CD14-positive monocyte (primary cell): ENCODE measurements around the gene ME3. TPM values are rescaled to one million over a fixed set of nuclear protein-coding genes. Genes with fewer than 3 reads are reported as not detected.

ENCODE experiments used
- DNase-seq, 3 donors: peaks; one replicate each; pipeline ENCODE4 v3.0.0-alpha.2; 2011 to 2022
- H2AFZ ChIP-seq: 2 replicates; pipeline ENCODE4 v1.6.0; 2012; ENCODE audit warnings: mild to moderate bottlenecking, low read depth, low read length, inconsistent platforms; ENCODE audit not compliant: insufficient read depth, poor library complexity, severe bottlenecking
- H3K27ac ChIP-seq, 2 donors: 1 replicate in 1 of 2; 2 replicates in 1 of 2; pipeline ENCODE4 v1.5.1; 2012 to 2013; ENCODE audit warnings: low read length in 2 of 2, control low read depth in 1 of 2, inconsistent platforms in 1 of 2, low read depth in 1 of 2, mild to moderate bottlenecking in 1 of 2
- H3K27me3 ChIP-seq, 2 donors: one replicate each; pipeline versions ENCODE4 v1.6.0 to v1.6.1; 2011 to 2013; ENCODE audit warnings: low read length in 2 of 2; ENCODE audit not compliant: control insufficient read depth in 2 of 2, insufficient read depth in 2 of 2
- H3K36me3 ChIP-seq, 2 donors: replicated peaks in 1 of 2; 1 replicate in 1 of 2; 2 replicates in 1 of 2; pipeline versions ENCODE4 v1.5.1 to v1.6.1; 2012 to 2013; ENCODE audit warnings: low read length in 2 of 2, control low read depth in 1 of 2, inconsistent platforms in 1 of 2, mild to moderate bottlenecking in 1 of 2; ENCODE audit not compliant: insufficient read depth in 2 of 2, control insufficient read depth in 1 of 2
- H3K4me1 ChIP-seq, 2 donors: 1 replicate in 1 of 2; 2 replicates in 1 of 2; pipeline versions ENCODE4 v1.5.1 to v1.6.1; 2012 to 2013; ENCODE audit warnings: low read length in 2 of 2, control low read depth in 1 of 2, inconsistent platforms in 1 of 2, mild to moderate bottlenecking in 1 of 2, moderate library complexity in 1 of 2; ENCODE audit not compliant: insufficient read depth in 2 of 2, control insufficient read depth in 1 of 2
- H3K4me2 ChIP-seq: replicated peaks from 2 replicates; pipeline ENCODE3; 2012; ENCODE audit warnings: low read length, moderate library complexity, mild to moderate bottlenecking; ENCODE audit not compliant: poor library complexity, severe bottlenecking; ENCODE audit errors: extremely low read depth
- H3K4me3 ChIP-seq, 3 experiments: fragments of 200-600 bp in 1 of 3; sonication (generic) in 1 of 3; replicated peaks in 1 of 3; 1 replicate in 2 of 3; 2 replicates in 1 of 3; pipeline ENCODE4 v1.5.1; 2011 to 2013; ENCODE audit warnings: low read length in 3 of 3, mild to moderate bottlenecking in 3 of 3, control low read depth in 2 of 3, low read depth in 2 of 3, inconsistent platforms in 1 of 3, moderate library complexity in 1 of 3
- H3K79me2 ChIP-seq: 2 replicates; pipeline ENCODE4 v1.6.0; 2012; ENCODE audit warnings: mild to moderate bottlenecking, control low read depth, inconsistent platforms, low read length, moderate library complexity; ENCODE audit not compliant: insufficient read depth
- H3K9ac ChIP-seq: 2 replicates; pipeline ENCODE4 v1.6.0; 2017; ENCODE audit warnings: low read length, mild to moderate bottlenecking; ENCODE audit not compliant: insufficient read depth, poor library complexity, severe bottlenecking
- H3K9me3 ChIP-seq, 2 donors: replicated peaks in 1 of 2; 1 replicate in 1 of 2; 2 replicates in 1 of 2; pipeline versions ENCODE4 v1.5.1 to v1.6.1; 2012 to 2013; ENCODE audit warnings: low read length in 2 of 2, control low read depth in 1 of 2; ENCODE audit not compliant: control insufficient read depth in 1 of 2, insufficient read depth in 1 of 2
- H4K20me1 ChIP-seq: 2 replicates; pipeline ENCODE4 v1.6.0; 2012; ENCODE audit warnings: mild to moderate bottlenecking, low read length, control low read depth, moderate library complexity; ENCODE audit not compliant: insufficient read depth
- H3K27ac Mint-ChIP-seq, 7 donors: one replicate each; pipeline ENCODE4 v1.8.0; 2020; ENCODE audit warnings: mild to moderate bottlenecking in 7 of 7, mixed read lengths in 7 of 7, moderate library complexity in 6 of 7, inconsistent platforms in 2 of 7
- H3K27me3 Mint-ChIP-seq, 3 donors: one replicate each; pipeline ENCODE4 v1.8.0; 2021 to 2022; ENCODE audit warnings: low read depth in 3 of 3, mild to moderate bottlenecking in 3 of 3, mixed read lengths in 3 of 3, moderate library complexity in 3 of 3, inconsistent platforms in 1 of 3
- H3K36me3 Mint-ChIP-seq, 2 donors: one replicate each; pipeline ENCODE4 v1.8.0; 2020; ENCODE audit warnings: mixed read lengths in 2 of 2, inconsistent platforms in 1 of 2, mild to moderate bottlenecking in 1 of 2
- H3K4me1 Mint-ChIP-seq: one replicate; pipeline ENCODE4 v1.8.0; 2020; ENCODE audit warnings: mild to moderate bottlenecking, mixed read lengths
- H3K4me3 Mint-ChIP-seq, 2 donors: one replicate each; pipeline ENCODE4 v1.8.0; 2020; ENCODE audit warnings: mild to moderate bottlenecking in 2 of 2, mixed read lengths in 2 of 2, moderate library complexity in 1 of 2
- H3K9me3 Mint-ChIP-seq, 7 donors: one replicate each; pipeline ENCODE4 v1.8.0; 2020 to 2022; ENCODE audit warnings: mixed read lengths in 7 of 7, mild to moderate bottlenecking in 6 of 7, moderate library complexity in 6 of 7, inconsistent platforms in 2 of 7
- WGBS: methylation state at CpG from one replicate; pipeline ENCODE4 v1.1.5; 2013; ENCODE audit warnings: missing lambda C conversion rate; ENCODE audit not compliant: insufficient coverage; 5-methylcytosine and 5-hydroxymethylcytosine counted together
- intact Hi-C, 2 donors: fragments of 100-400 bp; cut with micrococcal nuclease; formaldehyde crosslinking; loops; one replicate each; pipeline versions ENCODE4 v1.15.0 to v1.15.1; 2023
- polyA plus RNA-seq, 3 donors: library from polyadenylated mRNA; depleted of rRNA in 1 of 3; unstranded in 2 of 3; stranded (reverse) in 1 of 3; fragments of 300-500 nt in 2 of 3; fragments of >200 nt in 1 of 3; fragmentation: Illumina TruSeq in 2 of 3; gene quantifications; 1 replicate in 2 of 3; 2 replicates in 1 of 3; pipeline ENCODE4 v1.2.3, GENCODE V29; 2012 to 2021
- TF ChIP-seq, protein P1 (sequence below): fragments of 200-600 bp; IDR thresholded peaks from one replicate; pipeline ENCODE4 v1.8.0; 2022; ENCODE audit warnings: antibody characterized with exemption, mild to moderate bottlenecking

ME3 gene
- polyA plus RNA-seq, 3 donors, result 0.31 to 3.0 (median 0.42) TPM

DNA sequence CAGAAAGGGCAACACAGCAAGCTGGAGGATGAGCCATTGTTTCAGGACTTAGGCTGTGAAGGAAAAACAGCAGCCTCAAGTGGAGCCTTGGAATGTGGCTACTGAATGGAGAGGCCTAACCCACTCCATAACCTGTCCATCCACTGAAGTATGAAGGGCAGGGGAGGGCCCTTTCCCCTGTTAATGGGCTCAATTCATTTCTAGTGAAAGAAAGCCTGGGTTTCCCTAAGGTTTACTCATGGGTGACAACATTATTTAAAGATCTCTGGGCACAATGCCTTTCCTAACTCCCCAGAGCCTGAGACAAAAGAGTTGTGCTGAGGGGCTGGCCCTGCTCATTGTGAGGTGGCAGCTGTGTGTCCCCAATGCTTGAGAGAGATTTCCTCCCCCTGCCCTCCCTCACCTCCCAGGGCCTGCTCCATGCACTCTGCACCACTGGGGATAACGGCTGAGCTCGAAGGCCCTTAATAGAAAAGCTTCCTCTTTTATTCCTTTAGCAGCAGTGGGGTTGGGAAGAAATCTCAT lies 83.8 kb downstream of the ME3 start:
- Histone ChIP-seq H4K20me1 (no peaks in the 10 kb centered on the region), H3K36me3 (no peaks in the 10 kb centered on the region), H3K9me3 (no peaks in the 10 kb centered on the region), H3K9ac (no peak overlapping the region), H3K79me2 (no peaks in the 10 kb centered on the region), H3K4me2 (no peak overlapping the region), H3K27ac (no peak overlapping the region), H3K27me3 (no peaks in the 10 kb centered on the region), H2AFZ (peak overlapping the region; percentile 1), H3K4me3 (no peak overlapping the region), H3K4me1 (peaks cover 12 to 13% of the 10 kb centered on the region in 2 donors)
- no CpG with 5 or more reads among the region's 2 CpGs for WGBS
- no peak for DNase-seq
- H3K27ac Mint-ChIP-seq, result no peak overlapping the region
- H3K27me3 Mint-ChIP-seq, result peaks cover 0 to 1% (median 0%) of the 10 kb centered on the region in 3 donors
- peaks cover 0 to 5% (median 0%) of the 10 kb centered on the region in 7 donors for H3K9me3 Mint-ChIP-seq
- no peaks in the 10 kb centered on the region for H3K36me3 Mint-ChIP-seq
- peaks cover 14% of the 10 kb centered on the region for H3K4me1 Mint-ChIP-seq
- H3K4me3 Mint-ChIP-seq, result no peak overlapping the region
- intact Hi-C loops, result no loop called here
- TF ChIP-seq, protein P1, sequence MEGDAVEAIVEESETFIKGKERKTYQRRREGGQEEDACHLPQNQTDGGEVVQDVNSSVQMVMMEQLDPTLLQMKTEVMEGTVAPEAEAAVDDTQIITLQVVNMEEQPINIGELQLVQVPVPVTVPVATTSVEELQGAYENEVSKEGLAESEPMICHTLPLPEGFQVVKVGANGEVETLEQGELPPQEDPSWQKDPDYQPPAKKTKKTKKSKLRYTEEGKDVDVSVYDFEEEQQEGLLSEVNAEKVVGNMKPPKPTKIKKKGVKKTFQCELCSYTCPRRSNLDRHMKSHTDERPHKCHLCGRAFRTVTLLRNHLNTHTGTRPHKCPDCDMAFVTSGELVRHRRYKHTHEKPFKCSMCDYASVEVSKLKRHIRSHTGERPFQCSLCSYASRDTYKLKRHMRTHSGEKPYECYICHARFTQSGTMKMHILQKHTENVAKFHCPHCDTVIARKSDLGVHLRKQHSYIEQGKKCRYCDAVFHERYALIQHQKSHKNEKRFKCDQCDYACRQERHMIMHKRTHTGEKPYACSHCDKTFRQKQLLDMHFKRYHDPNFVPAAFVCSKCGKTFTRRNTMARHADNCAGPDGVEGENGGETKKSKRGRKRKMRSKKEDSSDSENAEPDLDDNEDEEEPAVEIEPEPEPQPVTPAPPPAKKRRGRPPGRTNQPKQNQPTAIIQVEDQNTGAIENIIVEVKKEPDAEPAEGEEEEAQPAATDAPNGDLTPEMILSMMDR, result no peak

DNA sequence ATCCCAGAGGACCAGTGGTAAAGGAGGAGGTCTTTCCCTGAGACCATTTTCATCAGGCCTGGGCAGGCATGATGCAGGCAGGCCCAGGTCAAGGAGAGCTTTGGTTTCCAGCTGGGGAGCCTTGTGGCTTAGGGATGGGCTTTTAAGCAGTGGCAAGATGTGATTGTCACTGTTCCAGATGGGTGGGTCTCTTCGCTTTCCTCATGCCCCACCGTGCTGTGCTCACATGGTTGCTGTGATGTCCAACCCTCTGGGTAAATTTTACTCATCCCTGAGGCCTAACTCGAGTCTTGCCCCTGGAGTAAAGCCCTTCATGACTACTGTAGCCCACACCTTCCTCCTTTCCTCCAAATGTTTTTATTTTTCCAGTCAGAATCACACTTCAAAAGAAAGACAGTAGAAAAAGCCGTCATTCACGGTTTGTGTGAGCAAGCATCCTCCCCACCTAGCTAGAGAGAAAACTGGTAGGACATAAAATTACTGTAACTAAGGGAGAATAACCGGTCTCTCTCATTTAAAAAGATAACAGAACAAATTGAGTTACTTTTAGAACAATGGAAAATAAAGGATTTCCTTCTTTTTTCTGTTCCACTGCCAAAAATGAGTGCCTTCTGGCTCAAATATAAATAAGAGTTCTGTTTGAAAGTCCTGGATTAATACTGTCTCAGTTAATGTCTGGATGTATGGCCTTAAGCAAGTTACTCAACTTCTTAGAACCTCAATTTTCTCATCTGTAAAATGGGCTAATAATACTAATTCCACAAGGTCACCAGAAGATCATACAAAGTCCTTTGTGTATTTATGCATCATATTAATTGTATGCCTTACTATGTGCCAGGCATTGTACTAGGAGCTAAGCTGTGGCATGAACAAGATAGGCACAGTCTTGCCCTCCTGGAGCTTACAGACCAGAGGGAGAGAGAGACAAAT lies 84.9 kb downstream of the ME3 start:
- peaks cover 0 to 5% (median 0%) of the 10 kb centered on the region in 7 donors for H3K9me3 Mint-ChIP-seq
- Histone ChIP-seq H4K20me1 (no peaks in the 10 kb centered on the region), H3K27me3 (no peaks in the 10 kb centered on the region), H3K79me2 (no peaks in the 10 kb centered on the region), H3K27ac (no peak overlapping the region), H3K4me2 (no peak overlapping the region), H3K4me1 (peaks cover 3 to 4% of the 10 kb centered on the region in 2 donors), H3K36me3 (no peaks in the 10 kb centered on the region), H3K4me3 (no peak overlapping the region), H3K9ac (no peak overlapping the region), H3K9me3 (no peaks in the 10 kb centered on the region), H2AFZ (no peak overlapping the region)
- no peak overlapping the region for H3K4me3 Mint-ChIP-seq
- intact Hi-C loops, result no loop called here
- no peak overlapping the region for H3K27ac Mint-ChIP-seq
- DNase-seq, result no peak
- H3K36me3 Mint-ChIP-seq, result no peaks in the 10 kb centered on the region
- 92% methylated on average over 2 of the region's 6 CpGs for WGBS
- H3K4me1 Mint-ChIP-seq, result peaks cover 4% of the 10 kb centered on the region
- H3K27me3 Mint-ChIP-seq, result peaks cover 0 to 1% (median 0%) of the 10 kb centered on the region in 3 donors
- TF ChIP-seq, protein P1, result no peak
